HG03575 (cell line): ENCODE results near the gene PIEZO2.

Experiments
- ATAC-seq: cut with Tn5 transposase; IDR thresholded peaks from one replicate; pipeline ENCODE4 v1.9.1; 2021; ENCODE audit not compliant: unreplicated experiment, insufficient number of reproducible peaks, low FRiP score; ENCODE audit errors: extremely low read depth

Gene PIEZO2

GRCh38 chr18:11078491-11078890, 70.9 kb downstream of the PIEZO2 start:
- ATAC-seq, result no peak

- no peak for ATAC-seq
Measured at GRCh38 chr18:11077548-11078187, 71.7 kb downstream of the PIEZO2 start.

GRCh38 chr18:11074889-11075288, 74.5 kb downstream of the PIEZO2 start:
- no peak for ATAC-seq

GRCh38 chr18:11073971-11074370, 75.4 kb downstream of the PIEZO2 start:
- ATAC-seq, result no peak

- ATAC-seq, result no peak
Measured at GRCh38 chr18:11072632-11073031, 76.7 kb downstream of the PIEZO2 start.

GRCh38 chr18:11071300-11071699, 78.1 kb downstream of the PIEZO2 start:
- no peak for ATAC-seq

- ATAC-seq, result no peak
Measured at GRCh38 chr18:11070593-11070992, 78.8 kb downstream of the PIEZO2 start.

GRCh38 chr18:11066038-11066437, 83.3 kb downstream of the PIEZO2 start:
- no peak for ATAC-seq

- ATAC-seq, result no peak
Measured at GRCh38 chr18:11064727-11065460, 84.5 kb downstream of the PIEZO2 start.

GRCh38 chr18:11064106-11064505, 85.3 kb downstream of the PIEZO2 start:
- ATAC-seq, result no peak

- ATAC-seq, result no peak
Measured at GRCh38 chr18:11055721-11056120, 93.6 kb downstream of the PIEZO2 start.

- no peak for ATAC-seq
Measured at GRCh38 chr18:11054497-11054896, 94.9 kb downstream of the PIEZO2 start.

GRCh38 chr18:11053293-11053692, 96.1 kb downstream of the PIEZO2 start:
- no peak for ATAC-seq

GRCh38 chr18:11052800-11053199, 96.6 kb downstream of the PIEZO2 start:
- no peak for ATAC-seq

GRCh38 chr18:11051462-11051861, 97.9 kb downstream of the PIEZO2 start:
- ATAC-seq, result no peak

GRCh38 chr18:11050966-11051365, 98.4 kb downstream of the PIEZO2 start:
- ATAC-seq, result no peak

GRCh38 chr18:11047817-11048216, 101.6 kb downstream of the PIEZO2 start:
- ATAC-seq, result no peak

- no peak for ATAC-seq
Measured at GRCh38 chr18:11047156-11047555, 102.2 kb downstream of the PIEZO2 start.

- no peak for ATAC-seq
Measured at GRCh38 chr18:11046140-11046539, 103.2 kb downstream of the PIEZO2 start.

- no peak for ATAC-seq
Measured at GRCh38 chr18:11043694-11044093, 105.7 kb downstream of the PIEZO2 start.

GRCh38 chr18:11042247-11042646, 107.1 kb downstream of the PIEZO2 start:
- ATAC-seq, result no peak
